CD8-positive, alpha-beta memory T cell (primary cell): ENCODE data around the gene ZBTB4. TPM values are rescaled to one million over a fixed set of nuclear protein-coding genes. Genes with fewer than 3 reads are reported as not detected.
"Not testable (repeated sequence)": the region's sequence is repeated elsewhere in the genome, so short reads cannot be mapped to it uniquely, and the experiment has no call there.

Experiments
- CTCF ChIA-PET: fragments of 350-600 bp; sonication (Branson Sonifier 250); formaldehyde crosslinking; loops from one replicate; lab custom pipeline; 2021; ENCODE audit warnings: antibody characterized with exemption; lab: Charles Lee
- POLR2A ChIA-PET: fragments of 350-600 bp; sonication (Branson Sonifier 250); formaldehyde crosslinking; loops from one replicate; lab custom pipeline; 2021; ENCODE audit warnings: antibody characterized with exemption; lab: Charles Lee
- DNase-seq, 5 donors: peaks; one replicate each; pipeline versions ENCODE4 v3.0.0 to v3.0.0-alpha.2; 2020 to 2022; ENCODE audit warnings: mixed read lengths in 1 of 5
- H3K27ac ChIP-seq: one replicate; pipeline ENCODE4 v1.7.0; 2013; ENCODE audit warnings: low read depth, mild to moderate bottlenecking, low read length, moderate library complexity
- H3K27me3 ChIP-seq: 2 replicates; pipeline ENCODE4 v1.7.0; 2013; ENCODE audit warnings: low read length, mild to moderate bottlenecking; ENCODE audit not compliant: insufficient read depth, poor library complexity, severe bottlenecking
- H3K36me3 ChIP-seq: 2 replicates; pipeline ENCODE4 v1.7.0; 2013; ENCODE audit warnings: mild to moderate bottlenecking, low read length, moderate library complexity; ENCODE audit not compliant: insufficient read depth
- H3K4me1 ChIP-seq: 2 replicates; pipeline ENCODE4 v1.7.0; 2013; ENCODE audit warnings: mild to moderate bottlenecking, low read length, moderate library complexity; ENCODE audit not compliant: insufficient read depth
- H3K4me3 ChIP-seq: 2 replicates; pipeline ENCODE4 v1.7.0; 2013; ENCODE audit warnings: mild to moderate bottlenecking, low read length
- H3K9me3 ChIP-seq: 2 replicates; pipeline ENCODE4 v1.7.0; 2013; ENCODE audit warnings: mild to moderate bottlenecking, low read length
- H3K27ac Mint-ChIP-seq, 8 donors: one replicate each; pipeline ENCODE4 v1.8.0; 2020 to 2021; ENCODE audit warnings: mixed read lengths in 8 of 8, mild to moderate bottlenecking in 6 of 8, inconsistent platforms in 3 of 8, moderate library complexity in 3 of 8
- H3K27me3 Mint-ChIP-seq, 2 donors: one replicate each; pipeline ENCODE4 v1.8.0; 2020 to 2021; ENCODE audit warnings: mixed read lengths in 2 of 2, mild to moderate bottlenecking in 1 of 2, moderate library complexity in 1 of 2
- H3K36me3 Mint-ChIP-seq, 3 donors: one replicate each; pipeline ENCODE4 v1.8.0; 2020 to 2021; ENCODE audit warnings: mixed read lengths in 3 of 3, inconsistent platforms in 1 of 3, mild to moderate bottlenecking in 1 of 3
- H3K4me1 Mint-ChIP-seq, 3 donors: one replicate each; pipeline ENCODE4 v1.8.0; 2020 to 2021; ENCODE audit warnings: mixed read lengths in 3 of 3, inconsistent platforms in 1 of 3, mild to moderate bottlenecking in 1 of 3
- H3K4me3 Mint-ChIP-seq, 7 donors: one replicate each; pipeline ENCODE4 v1.8.0; 2020 to 2021; ENCODE audit warnings: mixed read lengths in 7 of 7, mild to moderate bottlenecking in 6 of 7, moderate library complexity in 4 of 7, inconsistent platforms in 2 of 7
- H3K9me3 Mint-ChIP-seq, 5 donors: one replicate each; pipeline ENCODE4 v1.8.0; 2020 to 2022; ENCODE audit warnings: mixed read lengths in 5 of 5, mild to moderate bottlenecking in 3 of 5, moderate library complexity in 2 of 5, inconsistent platforms in 1 of 5
- polyA plus RNA-seq: library from polyadenylated mRNA; unstranded; fragments of 300-500 nt; fragmentation: Illumina TruSeq; gene quantifications from one replicate; pipeline ENCODE4 v1.2.3, GENCODE V29; 2021
- total RNA-seq, 2 experiments: library from RNA; stranded (reverse); gene quantifications; one replicate each; pipeline ENCODE4 v1.2.3, GENCODE V29; 2021

Gene ZBTB4
- total and polyA plus RNA-seq, 3 experiments from 2014 or later, result 22.8 to 24.1 (median 23.1) TPM

- Histone ChIP-seq H3K36me3 (peaks cover 5% of the 10 kb centered on the region), H3K4me1 (peaks cover 42% of the 10 kb centered on the region), H3K27me3 (no peaks in the 10 kb centered on the region), H3K27ac (peak overlapping the region; percentile 98), H3K4me3 (peak overlapping the region; percentile 91), H3K9me3 (no peaks in the 10 kb centered on the region)
- Mint-ChIP-seq H3K27ac (peak overlapping the region; percentile 99 to 100 (median 100)), H3K4me1 (peaks cover 52 to 75% (median 69%) of the 10 kb centered on the region in 3 donors), H3K36me3 (peaks cover 0 to 40% (median 5%) of the 10 kb centered on the region in 3 donors), H3K9me3 (peaks cover 0 to 4% (median 0%) of the 10 kb centered on the region in 5 donors), H3K4me3 (peak overlapping the region; percentile 96 to 100 (median 98)), H3K27me3 (peaks cover 0 to 12% of the 10 kb centered on the region in 2 donors)
- POLR2A ChIA-PET, result interaction anchor here (0.5 to 4.6 kb wide), 20 partner anchors 8 to 515 kb away, joined by 3 to 48 read pairs (median 4); partner anchors contain the start of genes ACAP1, CHRNB1, FXR2 and NEURL4
- DNase-seq, result peak; percentile 91 to 98 (median 96)
- CTCF ChIA-PET, result interaction anchor here (5.3 kb wide), 1 partner anchor 47 kb away, joined by 49 read pairs; the partner anchor contains the start of gene TMEM102
Measured at GRCh38 chr17:7483255-7484066, 4.0 kb upstream of the ZBTB4 start.

GRCh38 chr17:7482742-7483088 lies 3.3 kb upstream of the ZBTB4 start:
- POLR2A ChIA-PET, result interaction anchor here (0.6 to 4.6 kb wide), 2 partner anchors 15 to 46 kb away, joined by 3 to 48 read pairs; partner anchors contain the start of gene TMEM102
- H3K27me3 Mint-ChIP-seq, result peaks cover 0 to 12% of the 10 kb centered on the region in 2 donors
- Histone ChIP-seq H3K4me3 (peak overlapping the region; percentile 91), H3K27ac (peak overlapping the region; percentile 98), H3K4me1 (peaks cover 45% of the 10 kb centered on the region)
- H3K36me3 Mint-ChIP-seq, result peaks cover 0 to 42% (median 4%) of the 10 kb centered on the region in 3 donors
- H3K36me3 ChIP-seq, H3K27me3 ChIP-seq, DNase-seq, CTCF ChIA-PET, H3K9me3 ChIP-seq, H3K9me3 Mint-ChIP-seq: not testable (repeated sequence)
- peak overlapping the region; percentile 96 to 100 (median 98) for H3K4me3 Mint-ChIP-seq
- peak overlapping the region; percentile 99 to 100 (median 100) for H3K27ac Mint-ChIP-seq
- peaks cover 56 to 77% (median 72%) of the 10 kb centered on the region in 3 donors for H3K4me1 Mint-ChIP-seq

DNA sequence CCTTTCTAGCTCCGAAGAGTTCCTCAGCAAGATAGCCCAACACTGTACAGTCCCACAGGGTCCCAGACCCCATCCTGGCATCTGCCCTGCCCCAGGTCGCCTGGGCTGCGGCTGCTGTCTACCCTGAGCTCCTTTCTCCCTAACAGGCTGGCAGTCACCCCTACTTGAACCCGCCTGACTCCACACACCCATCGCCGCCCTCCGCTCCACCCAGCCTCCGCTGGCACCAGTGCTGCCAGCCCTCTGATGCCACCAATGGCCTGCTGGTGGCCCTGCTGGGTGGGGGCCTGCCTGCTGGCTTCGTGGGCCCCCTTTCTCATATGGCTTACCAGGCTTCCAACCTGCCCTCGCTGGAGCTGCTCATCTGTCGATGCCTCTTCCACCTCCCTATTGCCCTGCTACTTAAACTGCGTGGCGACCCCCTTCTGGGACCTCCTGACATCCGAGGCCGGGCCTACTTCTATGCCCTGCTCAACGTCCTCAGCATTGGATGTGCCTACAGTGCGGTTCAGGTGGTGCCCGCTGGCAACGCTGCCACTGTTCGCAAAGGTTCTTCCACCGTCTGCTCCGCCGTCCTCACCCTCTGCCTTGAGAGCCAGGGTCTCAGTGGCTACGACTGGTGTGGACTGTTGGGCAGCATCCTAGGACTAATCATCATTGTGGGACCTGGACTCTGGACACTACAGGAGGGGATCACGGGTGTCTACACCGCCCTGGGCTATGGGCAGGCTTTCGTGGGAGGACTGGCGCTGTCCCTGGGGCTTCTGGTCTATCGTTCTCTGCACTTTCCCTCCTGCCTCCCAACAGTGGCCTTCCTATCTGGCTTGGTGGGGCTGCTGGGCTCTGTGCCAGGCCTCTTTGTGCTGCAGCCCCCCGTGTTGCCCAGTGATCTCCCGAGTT lies 2.7 kb upstream of the ZBTB4 start:
- not testable (repeated sequence) for H3K4me3 ChIP-seq, H3K27me3 ChIP-seq, DNase-seq, H3K36me3 ChIP-seq, H3K27ac ChIP-seq, H3K9me3 ChIP-seq, H3K9me3 Mint-ChIP-seq
- CTCF ChIA-PET, result interaction anchor here (0.9 to 1.2 kb wide), 2 partner anchors 46 to 206 kb away, joined by 3 to 4 read pairs; no protein-coding TSS in a partner anchor
- Mint-ChIP-seq H3K27ac (peak overlapping the region; percentile 56 to 100 (median 100)), H3K4me3 (peak overlapping the region; percentile 32 to 100 (median 97)), H3K4me1 (peaks cover 55 to 77% (median 72%) of the 10 kb centered on the region in 3 donors), H3K36me3 (peaks cover 0 to 36% (median 3%) of the 10 kb centered on the region in 3 donors), H3K27me3 (peaks cover 0 to 12% of the 10 kb centered on the region in 2 donors)
- POLR2A ChIA-PET, result interaction anchor here (0.6 to 1.6 kb wide), 2 partner anchors 27 to 137 kb away, joined by 3 to 6 read pairs; no protein-coding TSS in a partner anchor
- H3K4me1 ChIP-seq, result peaks cover 45% of the 10 kb centered on the region

DNA sequence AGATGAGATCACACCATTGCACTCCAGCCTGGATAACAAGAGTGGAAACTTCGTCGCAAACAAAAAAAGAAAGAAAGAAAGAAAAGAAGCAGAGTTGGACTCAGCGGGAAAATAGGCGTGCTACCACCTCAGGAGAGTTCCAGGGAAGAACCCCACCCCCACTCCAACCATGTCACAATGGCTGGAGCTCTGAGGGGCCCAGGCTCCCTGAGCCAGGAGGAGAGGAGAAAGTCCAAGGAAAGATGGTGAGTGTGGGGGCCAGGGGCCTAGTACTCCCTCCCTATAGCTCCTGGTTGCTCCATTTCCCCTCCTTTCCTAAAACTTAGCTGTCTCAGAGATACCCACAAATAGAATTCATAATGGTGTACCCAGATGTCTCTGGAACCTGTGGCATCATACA lies 1.8 kb upstream of the ZBTB4 start, which contains the start of gene SLC35G6:
SLC35G6 (plus strand) TSS at position 172 of the 400 bp plus-strand sequence; CDS start at position 243, 71 bp downstream.
- H3K27ac ChIP-seq, DNase-seq, H3K9me3 Mint-ChIP-seq, H3K9me3 ChIP-seq, H3K36me3 ChIP-seq, H3K27me3 ChIP-seq: not testable (repeated sequence)
- peaks cover 60 to 77% (median 72%) of the 10 kb centered on the region in 3 donors for H3K4me1 Mint-ChIP-seq
- H3K36me3 Mint-ChIP-seq, result peaks cover 0 to 38% (median 3%) of the 10 kb centered on the region in 3 donors
- peak within 1 kb of the TSS; percentile 93 to 100 (median 98) for H3K27ac Mint-ChIP-seq
- peak within 1 kb of the TSS; percentile 91 to 100 (median 94) for H3K4me3 Mint-ChIP-seq
- H3K4me1 ChIP-seq, result peaks cover 45% of the 10 kb centered on the region
- H3K27me3 Mint-ChIP-seq, result peaks cover 0 to 12% of the 10 kb centered on the region in 2 donors
- peak within 1 kb of the TSS; percentile 90 for H3K4me3 ChIP-seq
- CTCF ChIA-PET, result interaction anchor here (0.9 to 1.7 kb wide), 3 partner anchors 45 to 206 kb away, joined by 3 to 6 read pairs (median 4); partner anchors contain the start of gene SENP3
- POLR2A ChIA-PET, result interaction anchor here (0.6 to 4.0 kb wide), 3 partner anchors 27 to 136 kb away, joined by 3 to 31 read pairs (median 6); partner anchors contain the start of gene TMEM102

GRCh38 chr17:7480089-7480384 lies 606 bp upstream of the ZBTB4 start:
- peak overlapping the region; percentile 91 to 95 (median 93) for H3K4me3 Mint-ChIP-seq
- H3K27me3 ChIP-seq, result no peaks in the 10 kb centered on the region
- peak overlapping the region; percentile 90 for H3K4me3 ChIP-seq
- H3K27ac Mint-ChIP-seq, result peak overlapping the region; percentile 94 to 98 (median 97)
- peaks cover 0 to 4% (median 0%) of the 10 kb centered on the region in 5 donors for H3K9me3 Mint-ChIP-seq
- H3K4me1 ChIP-seq, result peaks cover 42% of the 10 kb centered on the region
- H3K4me1 Mint-ChIP-seq, result peaks cover 58 to 79% (median 68%) of the 10 kb centered on the region in 3 donors
- H3K36me3 Mint-ChIP-seq, result peaks cover 0 to 36% (median 2%) of the 10 kb centered on the region in 3 donors
- peaks cover 0 to 10% of the 10 kb centered on the region in 2 donors for H3K27me3 Mint-ChIP-seq
- no peaks in the 10 kb centered on the region for H3K9me3 ChIP-seq
- no peak for DNase-seq
- CTCF ChIA-PET, result interaction anchor here (1.6 to 5.2 kb wide), 4 partner anchors 36 to 122 kb away, joined by 3 to 39 read pairs (median 6); partner anchors contain the start of gene SENP3
- peak overlapping the region; percentile 74 for H3K27ac ChIP-seq
- H3K36me3 ChIP-seq, result no peaks in the 10 kb centered on the region
- POLR2A ChIA-PET, result interaction anchor here (0.5 to 4.0 kb wide), 14 partner anchors 17 to 240 kb away, joined by 3 to 31 read pairs (median 7); partner anchors contain the start of genes ACAP1, FGF11, GPS2 and MPDU1

DNA sequence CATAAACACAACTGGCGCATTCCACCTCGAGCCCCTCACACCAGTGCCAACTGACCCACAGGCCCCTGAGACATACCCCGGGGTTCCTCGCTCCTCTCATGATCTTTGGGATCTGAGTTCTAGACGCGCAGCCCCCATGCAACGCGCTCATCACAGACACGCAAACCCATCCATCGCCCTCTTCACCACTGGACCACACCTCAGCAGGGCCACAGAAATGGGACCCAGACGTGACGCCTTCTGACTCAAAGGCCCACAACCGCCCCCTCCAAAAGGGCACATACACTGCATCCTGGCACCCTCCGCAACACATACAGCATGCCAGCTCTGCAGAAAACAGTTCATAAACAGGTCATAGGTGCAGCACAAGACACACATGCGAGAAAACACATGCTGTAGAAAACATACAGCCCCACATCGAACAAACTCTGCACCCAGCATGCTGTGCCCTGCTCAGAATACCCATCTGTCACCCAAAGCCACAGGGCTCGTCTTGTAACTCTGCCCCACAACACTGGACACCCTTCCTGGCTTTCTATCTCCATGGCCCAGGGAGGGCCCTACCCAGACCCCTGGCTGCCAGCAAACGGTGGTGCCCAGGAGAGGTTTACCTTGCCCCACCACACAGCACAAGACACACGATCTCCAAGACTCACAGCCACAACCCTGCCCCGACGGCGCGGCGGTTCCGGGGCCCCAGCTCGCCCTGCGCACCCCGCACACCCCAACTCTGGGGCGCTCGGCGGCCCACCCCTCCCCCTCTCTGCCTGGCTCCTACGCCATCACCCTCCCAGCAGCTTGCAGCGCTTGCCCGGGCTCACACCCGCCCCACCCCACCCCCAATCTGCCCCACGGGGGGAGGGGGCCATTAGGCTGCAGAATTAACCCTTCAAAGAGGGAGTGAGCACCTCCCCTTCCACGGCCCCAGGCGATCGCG lies 887 bp downstream of the ZBTB4 start:
- peak; percentile 67 to 86 (median 73) for DNase-seq
- no peaks in the 10 kb centered on the region for H3K9me3 Mint-ChIP-seq
- H3K27me3 Mint-ChIP-seq, result peaks cover 0 to 2% of the 10 kb centered on the region in 2 donors
- Histone ChIP-seq H3K4me1 (peaks cover 42% of the 10 kb centered on the region), H3K4me3 (peak overlapping the region; percentile 69), H3K27me3 (no peaks in the 10 kb centered on the region), H3K9me3 (no peaks in the 10 kb centered on the region), H3K27ac (peak overlapping the region; percentile 90), H3K36me3 (no peaks in the 10 kb centered on the region)
- peak overlapping the region; percentile 93 to 99 (median 96) for H3K27ac Mint-ChIP-seq
- ChIA-PET POLR2A (interaction anchor here (0.6 to 4.0 kb wide), 13 partner anchors 12 to 208 kb away, joined by 3 to 31 read pairs (median 4); partner anchors contain the start of genes CHRNB1, FGF11, MPDU1 and TMEM102), CTCF (interaction anchor here (1.0 to 5.2 kb wide), 6 partner anchors 9 to 83 kb away, joined by 3 to 39 read pairs (median 4); partner anchors contain the start of gene SENP3)
- peak overlapping the region; percentile 96 to 97 (median 96) for H3K4me3 Mint-ChIP-seq
- peaks cover 0 to 27% (median 2%) of the 10 kb centered on the region in 3 donors for H3K36me3 Mint-ChIP-seq
- peaks cover 54 to 83% (median 61%) of the 10 kb centered on the region in 3 donors for H3K4me1 Mint-ChIP-seq
